ENCODE data around the gene NCAM2.

Gene NCAM2

GRCh38 chr21:21466752-21467151 lies 468.5 kb downstream of the NCAM2 start:
- DNase-seq = no peak

- DNase-seq = no peak
Observed at GRCh38 chr21:21468003-21468402, 469.8 kb downstream of the NCAM2 start.

- no peak for DNase-seq
Observed at GRCh38 chr21:21481239-21481638, 483.0 kb downstream of the NCAM2 start.

GRCh38 chr21:21508859-21509258 lies 510.6 kb downstream of the NCAM2 start:
- DNase-seq = no peak

- DNase-seq = no peak
Observed at GRCh38 chr21:21530680-21531079, 532.5 kb downstream of the NCAM2 start.

GRCh38 chr21:21547368-21547953 lies 549.3 kb downstream of the NCAM2 start:
- DNase-seq = no peak

GRCh38 chr21:21559285-21560045 lies 561.3 kb downstream of the NCAM2 start:
- no peak for DNase-seq
